ENCODE data around the gene VPS4A.
"Not testable (repeated sequence)": the region's sequence is repeated elsewhere in the genome, so short reads cannot be mapped to it uniquely, and the experiment has no call there.

DNA sequence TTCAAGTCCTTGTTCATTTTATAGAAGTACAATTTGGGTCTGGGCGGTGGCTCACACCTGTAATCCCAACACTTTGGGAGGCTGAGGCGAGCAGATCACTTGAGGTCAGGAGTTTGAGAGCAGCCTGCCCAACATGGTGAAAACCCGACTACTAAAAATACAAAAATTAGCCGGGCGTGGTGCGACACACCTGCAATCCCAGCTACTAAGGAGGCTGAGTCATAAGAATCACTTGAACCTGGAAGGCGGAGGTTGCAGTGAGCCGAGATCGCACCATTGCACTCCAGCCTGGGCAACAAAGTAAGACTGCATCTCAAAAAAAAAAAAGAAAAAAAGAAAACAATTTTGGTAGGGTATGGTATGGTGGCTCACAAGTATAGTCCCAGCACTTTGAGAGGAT is 48.9 kb downstream of the VPS4A start:
- TF ChIP-seq, protein P1, sequence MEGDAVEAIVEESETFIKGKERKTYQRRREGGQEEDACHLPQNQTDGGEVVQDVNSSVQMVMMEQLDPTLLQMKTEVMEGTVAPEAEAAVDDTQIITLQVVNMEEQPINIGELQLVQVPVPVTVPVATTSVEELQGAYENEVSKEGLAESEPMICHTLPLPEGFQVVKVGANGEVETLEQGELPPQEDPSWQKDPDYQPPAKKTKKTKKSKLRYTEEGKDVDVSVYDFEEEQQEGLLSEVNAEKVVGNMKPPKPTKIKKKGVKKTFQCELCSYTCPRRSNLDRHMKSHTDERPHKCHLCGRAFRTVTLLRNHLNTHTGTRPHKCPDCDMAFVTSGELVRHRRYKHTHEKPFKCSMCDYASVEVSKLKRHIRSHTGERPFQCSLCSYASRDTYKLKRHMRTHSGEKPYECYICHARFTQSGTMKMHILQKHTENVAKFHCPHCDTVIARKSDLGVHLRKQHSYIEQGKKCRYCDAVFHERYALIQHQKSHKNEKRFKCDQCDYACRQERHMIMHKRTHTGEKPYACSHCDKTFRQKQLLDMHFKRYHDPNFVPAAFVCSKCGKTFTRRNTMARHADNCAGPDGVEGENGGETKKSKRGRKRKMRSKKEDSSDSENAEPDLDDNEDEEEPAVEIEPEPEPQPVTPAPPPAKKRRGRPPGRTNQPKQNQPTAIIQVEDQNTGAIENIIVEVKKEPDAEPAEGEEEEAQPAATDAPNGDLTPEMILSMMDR (IDR thresholded peaks at IDR 0.05), result not testable (repeated sequence)
- TF ChIP-seq POLR2A (IDR thresholded peaks at IDR 0.05; ENCODE audit: low read depth), result not testable (repeated sequence)

Measured in esophagus muscularis mucosa (tissue), 3 donors.